Measurements from ENCODE around the gene EPN3. TPM values are rescaled to one million over a fixed set of nuclear protein-coding genes. Genes with fewer than 3 reads are reported as not detected.

Gene EPN3
- polyA plus RNA-seq, 1 of the 3 experiments (the other 2 are of a cell fraction), result 0.05 TPM

DNA sequence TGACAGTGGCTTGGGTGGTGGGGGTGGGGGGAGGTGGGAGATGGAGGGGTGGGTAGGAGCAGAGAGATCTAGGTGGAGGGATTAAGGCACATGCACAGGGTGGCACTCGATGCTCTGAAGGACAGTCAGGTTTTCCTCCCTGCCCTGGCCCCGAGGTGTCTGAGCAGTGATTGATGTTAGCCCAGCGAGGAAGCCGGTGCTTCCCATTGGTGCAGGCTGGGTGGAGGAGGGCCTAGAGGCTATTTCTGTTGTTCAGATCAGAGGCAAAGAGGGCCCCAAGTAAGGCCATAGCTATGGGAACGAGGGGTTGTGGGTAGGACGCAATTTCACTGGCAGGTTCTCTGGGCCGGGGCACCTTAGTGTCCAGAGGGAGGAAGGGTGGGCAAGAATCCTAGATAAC is 51.1 kb downstream of the EPN3 start:
- peaks cover 0 to 36% of the 10 kb centered on the region in 2 experiments; a peak in 1 of 4 replicates for H3K4me1 ChIP-seq (ENCODE audit: control insufficient read depth in 1 of 2, insufficient read depth in 2 of 2, low read depth in 1 of 2, low read length in 1 of 2)
- CTCF ChIA-PET, result interaction anchor here (0.6 to 12.9 kb wide), 8 partner anchors 14 to 258 kb away, joined by 3 to 163 read pairs (median 3); no protein-coding TSS in a partner anchor
- no peaks in the 10 kb centered on the region for H3K79me2 ChIP-seq (ENCODE audit: insufficient read depth)
- no peak overlapping the region for H3K9ac ChIP-seq
- TF ChIP-seq, protein P1, sequence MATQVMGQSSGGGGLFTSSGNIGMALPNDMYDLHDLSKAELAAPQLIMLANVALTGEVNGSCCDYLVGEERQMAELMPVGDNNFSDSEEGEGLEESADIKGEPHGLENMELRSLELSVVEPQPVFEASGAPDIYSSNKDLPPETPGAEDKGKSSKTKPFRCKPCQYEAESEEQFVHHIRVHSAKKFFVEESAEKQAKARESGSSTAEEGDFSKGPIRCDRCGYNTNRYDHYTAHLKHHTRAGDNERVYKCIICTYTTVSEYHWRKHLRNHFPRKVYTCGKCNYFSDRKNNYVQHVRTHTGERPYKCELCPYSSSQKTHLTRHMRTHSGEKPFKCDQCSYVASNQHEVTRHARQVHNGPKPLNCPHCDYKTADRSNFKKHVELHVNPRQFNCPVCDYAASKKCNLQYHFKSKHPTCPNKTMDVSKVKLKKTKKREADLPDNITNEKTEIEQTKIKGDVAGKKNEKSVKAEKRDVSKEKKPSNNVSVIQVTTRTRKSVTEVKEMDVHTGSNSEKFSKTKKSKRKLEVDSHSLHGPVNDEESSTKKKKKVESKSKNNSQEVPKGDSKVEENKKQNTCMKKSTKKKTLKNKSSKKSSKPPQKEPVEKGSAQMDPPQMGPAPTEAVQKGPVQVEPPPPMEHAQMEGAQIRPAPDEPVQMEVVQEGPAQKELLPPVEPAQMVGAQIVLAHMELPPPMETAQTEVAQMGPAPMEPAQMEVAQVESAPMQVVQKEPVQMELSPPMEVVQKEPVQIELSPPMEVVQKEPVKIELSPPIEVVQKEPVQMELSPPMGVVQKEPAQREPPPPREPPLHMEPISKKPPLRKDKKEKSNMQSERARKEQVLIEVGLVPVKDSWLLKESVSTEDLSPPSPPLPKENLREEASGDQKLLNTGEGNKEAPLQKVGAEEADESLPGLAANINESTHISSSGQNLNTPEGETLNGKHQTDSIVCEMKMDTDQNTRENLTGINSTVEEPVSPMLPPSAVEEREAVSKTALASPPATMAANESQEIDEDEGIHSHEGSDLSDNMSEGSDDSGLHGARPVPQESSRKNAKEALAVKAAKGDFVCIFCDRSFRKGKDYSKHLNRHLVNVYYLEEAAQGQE (IDR thresholded peaks at IDR 0.05; ENCODE audit: low read depth, low read length), result no peak
- TF ChIP-seq CHD2 (IDR thresholded peaks at IDR 0.05; ENCODE audit: low read length, partially characterized antibody) (no peak), EP300 (IDR thresholded peaks at IDR 0.05; ENCODE audit: borderline replicate concordance in 1 of 2, low read depth in 1 of 2, low read length in 1 of 2) (no peak), TEAD4 (IDR thresholded peaks at IDR 0.05; ENCODE audit: borderline replicate concordance, insufficient read depth) (no peak)
- no peaks in the 10 kb centered on the region for H3F3A ChIP-seq (replicated peaks; ENCODE audit: insufficient read depth)
- POLR2A ChIA-PET, result no interaction called here
- no peak for DNase-seq
- H3K36me3 ChIP-seq (replicated peaks in 1 of 2; ENCODE audit: control insufficient read depth in 1 of 2, insufficient read depth in 2 of 2, low read length in 1 of 2), result no peaks in the 10 kb centered on the region
- H3K27me3 ChIP-seq (ENCODE audit: insufficient read depth), result peaks cover 21% of the 10 kb centered on the region
- no peak overlapping the region for H3K4me3 ChIP-seq (ENCODE audit: low read depth in 2 of 2, low read length in 1 of 2)
- H3K9me3 ChIP-seq, result no peaks in the 10 kb centered on the region
- H3K27ac ChIP-seq (ENCODE audit: low read depth in 2 of 2, low read length in 1 of 2), result no peak overlapping the region
- H2AFZ ChIP-seq (ENCODE audit: low read depth), result no peak overlapping the region
- no peak overlapping the region for H3K4me2 ChIP-seq
- H3K9me2 ChIP-seq, result no peaks in the 10 kb centered on the region
- no peaks in the 10 kb centered on the region for H4K20me1 ChIP-seq (ENCODE audit: insufficient read depth)
- WGBS (ENCODE audit: low lambda C conversion rate), result 86% methylated on average over 7 of the region's 7 CpGs

DNA sequence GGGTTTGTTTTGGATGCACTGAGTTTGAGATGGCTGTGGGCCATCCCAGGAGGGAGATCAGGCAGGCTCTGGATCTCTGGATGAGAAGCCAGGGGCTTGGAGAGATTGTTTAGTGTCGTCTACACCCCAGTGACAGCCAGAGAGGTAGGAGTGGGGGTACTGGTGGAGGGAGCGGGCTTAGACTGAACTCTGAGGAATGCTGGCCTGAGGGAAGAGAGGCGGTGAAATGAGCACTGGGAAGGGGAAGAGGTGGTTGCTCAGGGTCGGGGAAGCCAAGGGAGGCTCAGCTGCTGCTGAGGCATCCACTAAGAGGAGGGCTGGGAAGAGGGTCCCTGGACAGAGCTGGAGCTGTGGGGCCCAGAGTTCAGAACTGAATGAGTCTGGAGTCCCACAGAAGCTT is 51.6 kb downstream of the EPN3 start:
- Histone ChIP-seq H3K27me3 (ENCODE audit: insufficient read depth) (peaks cover 16% of the 10 kb centered on the region), H3K4me1 (ENCODE audit: control insufficient read depth in 1 of 2, insufficient read depth in 2 of 2, low read depth in 1 of 2, low read length in 1 of 2) (peaks cover 0 to 41% of the 10 kb centered on the region in 2 experiments; a peak in 1 of 4 replicates), H3K79me2 (ENCODE audit: insufficient read depth) (no peaks in the 10 kb centered on the region), H3K9me3 (no peaks in the 10 kb centered on the region), H4K20me1 (ENCODE audit: insufficient read depth) (no peaks in the 10 kb centered on the region), H3K36me3 (replicated peaks in 1 of 2; ENCODE audit: control insufficient read depth in 1 of 2, insufficient read depth in 2 of 2, low read length in 1 of 2) (no peaks in the 10 kb centered on the region), H2AFZ (ENCODE audit: low read depth) (no peak overlapping the region), H3K9me2 (no peaks in the 10 kb centered on the region), H3K4me2 (no peak overlapping the region), H3K4me3 (ENCODE audit: low read depth in 2 of 2, low read length in 1 of 2) (no peak overlapping the region), H3F3A (replicated peaks; ENCODE audit: insufficient read depth) (no peaks in the 10 kb centered on the region), H3K27ac (ENCODE audit: low read depth in 2 of 2, low read length in 1 of 2) (no peak overlapping the region), H3K9ac (no peak overlapping the region)
- WGBS (ENCODE audit: low lambda C conversion rate), result 68% methylated on average over 4 of the region's 4 CpGs
- ChIA-PET POLR2A (no interaction called here), CTCF (interaction anchor here (1.0 to 12.9 kb wide), 5 partner anchors 21 to 199 kb away, joined by 3 to 163 read pairs (median 10); no protein-coding TSS in a partner anchor)
- DNase-seq, result no peak
- TF ChIP-seq RAD21 (IDR thresholded peaks at IDR 0.05; ENCODE audit: low read length) (no peak), YY1 (IDR thresholded peaks at IDR 0.05; ENCODE audit: low read depth) (no peak), FOXJ3 (CRISPR knock-in tag; IDR thresholded peaks at IDR 0.05) (no peak), TAF1 (IDR thresholded peaks at IDR 0.05; ENCODE audit: borderline replicate concordance, low read depth, low read length) (no peak), SIN3A (IDR thresholded peaks at IDR 0.05; ENCODE audit: borderline replicate concordance, low read depth, low read length) (no peak), TCF12 (IDR thresholded peaks at IDR 0.05) (no peak), GABPA (IDR thresholded peaks at IDR 0.05; ENCODE audit: low read depth) (no peak), FOXM1 (IDR thresholded peaks at IDR 0.05; ENCODE audit: low read depth) (no peak), EZH2phosphoT487 (IDR thresholded peaks at IDR 0.05; ENCODE audit: borderline replicate concordance, low read depth) (no peak), CHD2 (IDR thresholded peaks at IDR 0.05; ENCODE audit: low read length, partially characterized antibody) (no peak), MEF2A (IDR thresholded peaks at IDR 0.05; ENCODE audit: borderline replicate concordance, low read depth) (no peak), SMC3 (IDR thresholded peaks at IDR 0.05; ENCODE audit: low read depth, low read length) (no peak), MXI1 (IDR thresholded peaks at IDR 0.05; ENCODE audit: low read depth, low read length) (no peak), EP300 (IDR thresholded peaks at IDR 0.05; ENCODE audit: borderline replicate concordance in 1 of 2, low read depth in 1 of 2, low read length in 1 of 2) (no peak), TEAD4 (IDR thresholded peaks at IDR 0.05; ENCODE audit: borderline replicate concordance, insufficient read depth) (no peak)
- TF ChIP-seq, protein P2, sequence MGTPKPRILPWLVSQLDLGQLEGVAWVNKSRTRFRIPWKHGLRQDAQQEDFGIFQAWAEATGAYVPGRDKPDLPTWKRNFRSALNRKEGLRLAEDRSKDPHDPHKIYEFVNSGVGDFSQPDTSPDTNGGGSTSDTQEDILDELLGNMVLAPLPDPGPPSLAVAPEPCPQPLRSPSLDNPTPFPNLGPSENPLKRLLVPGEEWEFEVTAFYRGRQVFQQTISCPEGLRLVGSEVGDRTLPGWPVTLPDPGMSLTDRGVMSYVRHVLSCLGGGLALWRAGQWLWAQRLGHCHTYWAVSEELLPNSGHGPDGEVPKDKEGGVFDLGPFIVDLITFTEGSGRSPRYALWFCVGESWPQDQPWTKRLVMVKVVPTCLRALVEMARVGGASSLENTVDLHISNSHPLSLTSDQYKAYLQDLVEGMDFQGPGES (IDR thresholded peaks at IDR 0.05; ENCODE audit: low read depth, low read length), result no peak
- TF ChIP-seq, protein P3, sequence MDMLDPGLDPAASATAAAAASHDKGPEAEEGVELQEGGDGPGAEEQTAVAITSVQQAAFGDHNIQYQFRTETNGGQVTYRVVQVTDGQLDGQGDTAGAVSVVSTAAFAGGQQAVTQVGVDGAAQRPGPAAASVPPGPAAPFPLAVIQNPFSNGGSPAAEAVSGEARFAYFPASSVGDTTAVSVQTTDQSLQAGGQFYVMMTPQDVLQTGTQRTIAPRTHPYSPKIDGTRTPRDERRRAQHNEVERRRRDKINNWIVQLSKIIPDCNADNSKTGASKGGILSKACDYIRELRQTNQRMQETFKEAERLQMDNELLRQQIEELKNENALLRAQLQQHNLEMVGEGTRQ (IDR thresholded peaks at IDR 0.05; ENCODE audit: borderline replicate concordance, low read depth, low read length), result no peak
- TF ChIP-seq, protein P4, sequence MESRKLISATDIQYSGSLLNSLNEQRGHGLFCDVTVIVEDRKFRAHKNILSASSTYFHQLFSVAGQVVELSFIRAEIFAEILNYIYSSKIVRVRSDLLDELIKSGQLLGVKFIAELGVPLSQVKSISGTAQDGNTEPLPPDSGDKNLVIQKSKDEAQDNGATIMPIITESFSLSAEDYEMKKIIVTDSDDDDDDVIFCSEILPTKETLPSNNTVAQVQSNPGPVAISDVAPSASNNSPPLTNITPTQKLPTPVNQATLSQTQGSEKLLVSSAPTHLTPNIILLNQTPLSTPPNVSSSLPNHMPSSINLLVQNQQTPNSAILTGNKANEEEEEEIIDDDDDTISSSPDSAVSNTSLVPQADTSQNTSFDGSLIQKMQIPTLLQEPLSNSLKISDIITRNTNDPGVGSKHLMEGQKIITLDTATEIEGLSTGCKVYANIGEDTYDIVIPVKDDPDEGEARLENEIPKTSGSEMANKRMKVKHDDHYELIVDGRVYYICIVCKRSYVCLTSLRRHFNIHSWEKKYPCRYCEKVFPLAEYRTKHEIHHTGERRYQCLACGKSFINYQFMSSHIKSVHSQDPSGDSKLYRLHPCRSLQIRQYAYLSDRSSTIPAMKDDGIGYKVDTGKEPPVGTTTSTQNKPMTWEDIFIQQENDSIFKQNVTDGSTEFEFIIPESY (IDR thresholded peaks at IDR 0.05; ENCODE audit: borderline replicate concordance, low read depth), result no peak
